ENCODE measurements around the gene RASA3.

GRCh38 chr13:114152285-114152645 is 19.8 kb upstream of the RASA3 start:
- TF ChIP-seq POLR2AphosphoS5 (IDR thresholded peaks at IDR 0.05; ENCODE audit: low read depth, low read length) (no peak), CTCF (IDR thresholded peaks at IDR 0.05 in 2 of 3, conservative IDR thresholded peaks at IDR 0.05 in 1 of 3; ENCODE audit: borderline replicate concordance in 1 of 3, insufficient read depth in 1 of 3, low read depth in 2 of 3, low read length in 2 of 3) (no peak), YY1 (IDR thresholded peaks at IDR 0.05; ENCODE audit: extremely low read depth, insufficient replicate concordance, low read depth, low read length) (no peak), ATF3 (IDR thresholded peaks at IDR 0.05) (no peak), MAX (IDR thresholded peaks at IDR 0.05) (no peak), POLR2A (IDR thresholded peaks at IDR 0.05; ENCODE audit: borderline replicate concordance, extremely low read depth, insufficient read depth, insufficient read length) (no peak), SIN3A (IDR thresholded peaks at IDR 0.05; ENCODE audit: low read depth) (no peak), RAD21 (IDR thresholded peaks at IDR 0.05; ENCODE audit: low read depth) (no peak), ELF1 (IDR thresholded peaks at IDR 0.05; ENCODE audit: borderline replicate concordance, low read depth) (no peak), EZH2phosphoT487 (IDR thresholded peaks at IDR 0.05; ENCODE audit: borderline replicate concordance) (no peak), REST (IDR thresholded peaks at IDR 0.05; ENCODE audit: low read depth) (no peak)

Data from HCT116 (cell line).